DND-41 (cell line): ENCODE measurements around the gene CPSF2.

Experiments
- ATAC-seq: fragments of 200-7000 bp; cut with Tn5 transposase; 3 replicates; pipeline ENCODE4 v1.9.1; 2021; ENCODE audit warnings: low read depth; ENCODE audit not compliant: insufficient read depth
- DNase-seq: peaks from one replicate; pipeline ENCODE4 v3.0.0-alpha.2; 2020
- H2AFZ ChIP-seq: 2 replicates; pipeline ENCODE4 v1.6.0; 2012; ENCODE audit warnings: low read depth, low read length
- H3K27ac ChIP-seq: 2 replicates; pipeline ENCODE4 v1.5.1; 2012; ENCODE audit warnings: low read length, inconsistent platforms
- H3K27me3 ChIP-seq: fragments of 200-600 bp; sonication (generic); 2 replicates; pipeline ENCODE4 v1.6.0; 2012; ENCODE audit warnings: low read length, mild to moderate bottlenecking, inconsistent platforms; ENCODE audit not compliant: insufficient read depth, poor library complexity
- H3K36me3 ChIP-seq: 2 replicates; pipeline ENCODE4 v1.5.1; 2012; ENCODE audit warnings: low read length, inconsistent platforms; ENCODE audit not compliant: insufficient read depth
- H3K4me1 ChIP-seq: 2 replicates; pipeline ENCODE4 v1.5.1; 2012; ENCODE audit warnings: mild to moderate bottlenecking, low read length; ENCODE audit not compliant: insufficient read depth
- H3K4me2 ChIP-seq: 2 replicates; pipeline ENCODE4 v1.6.0; 2012; ENCODE audit warnings: mild to moderate bottlenecking, moderate library complexity, low read length, inconsistent platforms; ENCODE audit not compliant: insufficient read depth
- H3K4me3 ChIP-seq, 2 experiments: fragments of 200-600 bp in 1 of 2; shearing (Covaris generic) in 1 of 2; 2 replicates each; pipeline ENCODE4 v1.5.1; 2012 to 2016; ENCODE audit warnings: inconsistent platforms in 2 of 2, low read length in 2 of 2, mild to moderate bottlenecking in 2 of 2, low read depth in 1 of 2, moderate library complexity in 1 of 2
- H3K79me2 ChIP-seq: 2 replicates; pipeline ENCODE4 v1.6.0; 2012; ENCODE audit warnings: low read length, inconsistent platforms; ENCODE audit not compliant: insufficient read depth
- H3K9ac ChIP-seq: 2 replicates; pipeline ENCODE4 v1.6.0; 2012; ENCODE audit warnings: low read depth, mild to moderate bottlenecking, inconsistent platforms, low read length, moderate library complexity
- H3K9me3 ChIP-seq: 2 replicates; pipeline ENCODE4 v1.5.1; 2012; ENCODE audit warnings: low read length, moderate library complexity, mild to moderate bottlenecking, inconsistent platforms; ENCODE audit not compliant: insufficient read depth, severe bottlenecking
- H4K20me1 ChIP-seq: 2 replicates; pipeline ENCODE4 v1.6.0; 2012; ENCODE audit warnings: low read length; ENCODE audit not compliant: insufficient read depth
- CTCF ChIP-seq: IDR thresholded peaks from 2 replicates; pipeline ENCODE4 v1.5.1; 2012; ENCODE audit warnings: borderline replicate concordance, low read length, moderate library complexity, mild to moderate bottlenecking; ENCODE audit not compliant: poor library complexity, severe bottlenecking; ENCODE audit errors: extremely low read depth
- EZH2 ChIP-seq: IDR thresholded peaks from 3 replicates; pipeline ENCODE4 v1.6.1; 2012; ENCODE audit warnings: borderline replicate concordance, low read depth, mild to moderate bottlenecking, moderate library complexity, low read length, inconsistent platforms; ENCODE audit not compliant: severe bottlenecking

CPSF2 gene

GRCh38 chr14:92154283-92154942, 32.6 kb downstream of the CPSF2 start:
- H3K79me2 ChIP-seq, result peaks cover 4% of the 10 kb centered on the region; the same call in 1 of the 2 replicates
- no peak overlapping the region for H3K9ac ChIP-seq
- H4K20me1 ChIP-seq, result no peaks in the 10 kb centered on the region
- no peaks in the 10 kb centered on the region for H3K9me3 ChIP-seq
- H3K36me3 ChIP-seq, result peaks cover 75% of the 10 kb centered on the region
- H3K27ac ChIP-seq, result no peak overlapping the region
- no peak for ATAC-seq
- H3K27me3 ChIP-seq, result no peaks in the 10 kb centered on the region
- no peak overlapping the region for H2AFZ ChIP-seq
- H3K4me3 ChIP-seq, result no peak overlapping the region
- DNase-seq, result no peak
- TF ChIP-seq CTCF (no peak), EZH2 (no peak)
- no peak overlapping the region for H3K4me2 ChIP-seq
- H3K4me1 ChIP-seq, result no peaks in the 10 kb centered on the region

- peaks cover 4% of the 10 kb centered on the region for H3K9me3 ChIP-seq
- no peaks in the 10 kb centered on the region for H3K79me2 ChIP-seq
- H3K27me3 ChIP-seq, result no peaks in the 10 kb centered on the region
- H3K4me2 ChIP-seq, result no peak overlapping the region
- DNase-seq (no peak), ATAC-seq (no peak)
- no peak overlapping the region for H3K27ac ChIP-seq
- H3K4me3 ChIP-seq, result no peak overlapping the region
- H3K36me3 ChIP-seq, result peaks cover 99% of the 10 kb centered on the region
- no peaks in the 10 kb centered on the region for H4K20me1 ChIP-seq
- TF ChIP-seq CTCF (no peak), EZH2 (no peak)
- H3K9ac ChIP-seq, result no peak overlapping the region
- H3K4me1 ChIP-seq, result no peaks in the 10 kb centered on the region
- no peak overlapping the region for H2AFZ ChIP-seq
These were observed 38.9 kb downstream of the CPSF2 start for GRCh38 chr14:92160619-92161018.

- TF ChIP-seq CTCF (no peak), EZH2 (no peak)
- Histone ChIP-seq H3K79me2 (no peaks in the 10 kb centered on the region), H2AFZ (no peak overlapping the region), H3K9me3 (peaks cover 4% of the 10 kb centered on the region), H3K9ac (no peak overlapping the region), H3K27me3 (no peaks in the 10 kb centered on the region), H3K36me3 (peaks cover 96% of the 10 kb centered on the region), H4K20me1 (no peaks in the 10 kb centered on the region), H3K4me1 (no peaks in the 10 kb centered on the region), H3K27ac (no peak overlapping the region), H3K4me3 (no peak overlapping the region), H3K4me2 (no peak overlapping the region)
- no peak for DNase-seq
- no peak for ATAC-seq
These were observed 39.8 kb downstream of the CPSF2 start for GRCh38 chr14:92161521-92161920.

GRCh38 chr14:92164958-92165357, 43.2 kb downstream of the CPSF2 start:
- ATAC-seq (no peak), DNase-seq (no peak)
- no peak overlapping the region for H3K4me3 ChIP-seq
- H3K27ac ChIP-seq, result no peak overlapping the region
- H4K20me1 ChIP-seq, result no peaks in the 10 kb centered on the region
- H3K4me1 ChIP-seq, result no peaks in the 10 kb centered on the region
- H3K79me2 ChIP-seq, result no peaks in the 10 kb centered on the region
- TF ChIP-seq EZH2 (no peak), CTCF (no peak)
- H3K4me2 ChIP-seq, result no peak overlapping the region
- H3K9ac ChIP-seq, result no peak overlapping the region
- H3K36me3 ChIP-seq, result peaks cover 66% of the 10 kb centered on the region
- H2AFZ ChIP-seq, result no peak overlapping the region
- H3K9me3 ChIP-seq, result peaks cover 4% of the 10 kb centered on the region
- no peaks in the 10 kb centered on the region for H3K27me3 ChIP-seq
